ENCODE data around the gene SNAPIN.
A peak's percentile ranks its signal among the peaks of the same experiment; 100 is the strongest.
"Not testable (repeated sequence)": the region's sequence is repeated elsewhere in the genome, so short reads cannot be mapped to it uniquely, and the experiment has no call there.

The SNAPIN gene

GRCh38 chr1:153662269-153662668 is 3.8 kb downstream of the SNAPIN start:
- H3K36me3 Mint-ChIP-seq (ENCODE audit: low read depth) = peaks cover 64% of the 10 kb centered on the region
- no peak overlapping the region for H3K4me3 Mint-ChIP-seq
- peaks cover 26% of the 10 kb centered on the region for H3K4me1 Mint-ChIP-seq
- H3K27ac Mint-ChIP-seq = peak overlapping the region; percentile 85
- no peaks in the 10 kb centered on the region for H3K9me3 Mint-ChIP-seq
- DNase-seq = no peak
- TF ChIP-seq, protein P1, sequence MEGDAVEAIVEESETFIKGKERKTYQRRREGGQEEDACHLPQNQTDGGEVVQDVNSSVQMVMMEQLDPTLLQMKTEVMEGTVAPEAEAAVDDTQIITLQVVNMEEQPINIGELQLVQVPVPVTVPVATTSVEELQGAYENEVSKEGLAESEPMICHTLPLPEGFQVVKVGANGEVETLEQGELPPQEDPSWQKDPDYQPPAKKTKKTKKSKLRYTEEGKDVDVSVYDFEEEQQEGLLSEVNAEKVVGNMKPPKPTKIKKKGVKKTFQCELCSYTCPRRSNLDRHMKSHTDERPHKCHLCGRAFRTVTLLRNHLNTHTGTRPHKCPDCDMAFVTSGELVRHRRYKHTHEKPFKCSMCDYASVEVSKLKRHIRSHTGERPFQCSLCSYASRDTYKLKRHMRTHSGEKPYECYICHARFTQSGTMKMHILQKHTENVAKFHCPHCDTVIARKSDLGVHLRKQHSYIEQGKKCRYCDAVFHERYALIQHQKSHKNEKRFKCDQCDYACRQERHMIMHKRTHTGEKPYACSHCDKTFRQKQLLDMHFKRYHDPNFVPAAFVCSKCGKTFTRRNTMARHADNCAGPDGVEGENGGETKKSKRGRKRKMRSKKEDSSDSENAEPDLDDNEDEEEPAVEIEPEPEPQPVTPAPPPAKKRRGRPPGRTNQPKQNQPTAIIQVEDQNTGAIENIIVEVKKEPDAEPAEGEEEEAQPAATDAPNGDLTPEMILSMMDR (IDR thresholded peaks at IDR 0.05) = no peak
- peaks cover 3% of the 10 kb centered on the region for H3K27me3 Mint-ChIP-seq (ENCODE audit: low read depth, poor library complexity)

DNA sequence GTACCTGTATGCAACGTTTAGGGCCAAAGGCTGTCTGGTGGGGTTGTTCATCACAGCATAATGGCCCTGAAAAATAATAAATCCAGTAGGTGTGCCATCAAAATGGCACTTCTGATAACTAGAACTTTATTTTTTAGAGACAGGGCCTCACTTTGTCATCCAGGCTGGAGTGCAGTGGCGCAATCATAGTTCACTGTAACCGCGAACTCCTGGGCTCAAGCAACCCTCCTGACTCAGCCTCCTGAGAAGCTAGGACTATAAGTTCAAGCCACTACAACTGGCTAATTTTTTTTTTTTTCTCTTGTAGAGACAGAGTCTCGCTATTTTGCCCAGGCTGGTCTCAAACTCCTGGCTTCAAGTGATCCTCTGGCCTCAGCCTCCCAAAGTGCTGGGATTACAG is 4.7 kb downstream of the SNAPIN start:
- Mint-ChIP-seq H3K4me3 (no peak overlapping the region), H3K9me3 (no peaks in the 10 kb centered on the region), H3K27ac (peak overlapping the region; percentile 85), H3K4me1 (peaks cover 29% of the 10 kb centered on the region), H3K36me3 (ENCODE audit: low read depth) (peaks cover 73% of the 10 kb centered on the region), H3K27me3 (ENCODE audit: low read depth, poor library complexity) (no peaks in the 10 kb centered on the region)
- no peak for DNase-seq
- TF ChIP-seq, protein P1 (IDR thresholded peaks at IDR 0.05) = no peak

DNA sequence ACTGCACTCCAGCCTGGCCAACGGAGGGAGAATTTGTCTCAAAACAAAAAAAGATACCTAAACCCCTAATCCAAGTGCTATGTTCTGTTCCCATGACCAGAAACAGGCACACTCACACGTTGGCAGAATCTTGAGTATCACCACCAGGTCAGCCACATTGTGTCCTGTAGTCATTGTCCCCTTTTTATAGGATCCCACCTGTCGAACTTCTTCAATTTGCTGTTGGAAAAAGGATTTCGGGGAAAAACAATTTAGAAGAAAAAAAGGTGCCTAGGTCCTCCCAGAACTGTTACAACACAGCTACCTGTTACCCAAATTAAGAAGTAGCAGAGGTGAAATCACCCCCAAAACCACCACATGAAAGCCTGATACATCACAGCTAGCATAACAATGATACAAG is 8.9 kb downstream of the SNAPIN start:
- peaks cover 8% of the 10 kb centered on the region for H3K4me1 Mint-ChIP-seq
- H3K27ac Mint-ChIP-seq = peak overlapping the region; percentile 45
- no peaks in the 10 kb centered on the region for H3K9me3 Mint-ChIP-seq
- no peak for DNase-seq
- no peaks in the 10 kb centered on the region for H3K27me3 Mint-ChIP-seq (ENCODE audit: low read depth, poor library complexity)
- TF ChIP-seq, protein P1 (IDR thresholded peaks at IDR 0.05) = no peak
- peaks cover 59% of the 10 kb centered on the region for H3K36me3 Mint-ChIP-seq (ENCODE audit: low read depth)
- H3K4me3 Mint-ChIP-seq = no peak overlapping the region

GRCh38 chr1:153668672-153669071 is 10.2 kb downstream of the SNAPIN start:
- H3K27me3 Mint-ChIP-seq (ENCODE audit: low read depth, poor library complexity); H3K4me3 Mint-ChIP-seq; H3K27ac Mint-ChIP-seq; H3K9me3 Mint-ChIP-seq; DNase-seq; H3K4me1 Mint-ChIP-seq: not testable (repeated sequence)
- H3K36me3 Mint-ChIP-seq (ENCODE audit: low read depth) = peaks cover 50% of the 10 kb centered on the region

DNA sequence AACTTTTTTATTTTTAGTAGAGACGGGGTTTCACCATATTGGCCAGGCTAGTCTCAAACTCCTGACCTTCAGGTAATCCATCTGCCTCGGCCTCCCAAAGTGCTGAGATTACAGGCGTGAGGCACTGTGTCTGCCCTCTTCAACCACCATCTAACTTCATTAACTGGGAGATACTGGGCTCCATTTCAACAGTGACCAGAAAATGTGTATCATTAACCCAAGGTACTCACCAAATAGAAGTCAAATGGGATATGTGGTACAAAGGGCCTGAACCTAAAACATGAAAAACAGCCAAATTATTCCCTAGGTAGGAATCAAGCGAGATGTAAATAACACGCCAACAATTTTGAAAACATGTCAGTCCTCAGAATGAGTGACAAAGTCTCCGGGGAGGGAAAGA is 11.1 kb downstream of the SNAPIN start:
- DNase-seq = no peak
- no peaks in the 10 kb centered on the region for H3K9me3 Mint-ChIP-seq
- H3K4me1 Mint-ChIP-seq = peaks cover 8% of the 10 kb centered on the region
- no peak overlapping the region for H3K4me3 Mint-ChIP-seq
- H3K27me3 Mint-ChIP-seq (ENCODE audit: low read depth, poor library complexity) = no peaks in the 10 kb centered on the region
- peaks cover 41% of the 10 kb centered on the region for H3K36me3 Mint-ChIP-seq (ENCODE audit: low read depth)
- peak overlapping the region; percentile 68 for H3K27ac Mint-ChIP-seq
- TF ChIP-seq, protein P1 (IDR thresholded peaks at IDR 0.05) = no peak

DNA sequence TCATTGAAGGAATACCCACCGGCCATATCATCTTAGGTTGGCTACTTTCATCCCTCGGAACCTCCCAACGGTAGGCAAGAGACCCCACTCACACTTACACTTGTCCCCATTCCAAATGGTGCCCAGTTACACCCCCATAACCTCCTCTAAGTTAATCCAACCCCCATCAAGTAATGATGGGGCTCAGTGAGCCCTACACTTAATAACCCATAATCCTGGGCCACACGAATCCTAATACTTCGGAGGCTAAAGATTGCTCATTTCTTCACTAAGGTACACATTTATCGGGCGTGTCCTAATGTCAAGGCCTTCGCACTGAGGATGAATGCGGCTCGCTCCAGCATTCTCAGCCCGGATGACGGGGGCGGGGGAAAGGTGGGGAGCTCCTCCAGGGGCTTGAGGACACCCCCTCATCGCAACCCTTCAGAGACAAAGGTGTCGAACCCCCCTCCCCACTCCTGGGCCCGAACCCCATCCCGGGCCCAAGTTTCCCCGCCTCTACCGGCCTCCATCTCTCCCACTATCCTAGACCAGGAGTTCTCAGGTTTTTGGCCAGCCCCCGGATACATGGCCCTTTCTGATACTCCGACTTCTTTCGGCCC is 11.9 kb downstream of the SNAPIN start:
- peaks cover 8% of the 10 kb centered on the region for H3K4me1 Mint-ChIP-seq
- H3K4me3 Mint-ChIP-seq = no peak overlapping the region
- TF ChIP-seq, protein P1 (IDR thresholded peaks at IDR 0.05) = no peak
- no peaks in the 10 kb centered on the region for H3K9me3 Mint-ChIP-seq
- no peak overlapping the region for H3K27ac Mint-ChIP-seq
- no peak for DNase-seq
- H3K27me3 Mint-ChIP-seq (ENCODE audit: low read depth, poor library complexity) = no peaks in the 10 kb centered on the region
- H3K36me3 Mint-ChIP-seq (ENCODE audit: low read depth) = peaks cover 33% of the 10 kb centered on the region
